ENCODE results near the gene MYO18A. TPM values are rescaled to one million over a fixed set of nuclear protein-coding genes. Genes with fewer than 3 reads are reported as not detected.

MYO18A gene
- total and polyA plus RNA-seq, 2 of the 4 experiments (the other 2 are of a cell fraction): 22.4 to 39.1 TPM

DNA sequence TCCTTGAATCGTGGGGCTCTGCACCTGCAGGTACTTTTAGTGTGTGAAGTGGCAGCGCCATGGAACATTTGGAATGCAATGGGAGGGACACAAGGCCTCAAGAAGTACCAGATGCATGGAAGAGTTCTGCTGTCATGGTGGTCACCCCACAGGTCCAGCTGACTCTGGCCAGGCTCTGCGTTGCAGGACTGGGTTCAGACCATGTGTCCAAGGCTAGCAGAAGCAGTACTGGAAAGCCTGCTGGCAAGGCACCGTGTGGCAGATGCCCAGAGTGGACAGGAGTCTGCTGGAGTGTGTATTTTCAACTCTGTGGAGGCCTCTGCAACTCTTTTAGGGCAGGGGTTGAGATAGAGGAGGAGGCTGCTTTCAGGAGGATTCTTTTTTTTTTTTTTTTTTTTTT, 135.2 kb downstream of the MYO18A start:
- WGBS, 2 experiments (ENCODE audit: extremely low coverage in 2 of 2, insufficient read length in 1 of 2): 69% methylated on average over 2 of the region's 4 CpGs; no CpG with 5 or more reads in 1 of the 2 experiments
- H4K8ac ChIP-seq (ENCODE audit: low read depth in 2 of 2, low read length in 2 of 2): no peak overlapping the region

More for the DNA sequence above, 135.2 kb downstream of the MYO18A start:
- dilution Hi-C loops (cut with HindIII; ENCODE audit: low sequenced_read_pairs, unreplicated experiment) (no loop called here), intact Hi-C loops (cut with micrococcal nuclease) (loop anchor here (10.0 kb wide), 1 partner anchor 80 kb away; no protein-coding TSS in a partner anchor), in situ Hi-C loops (cut with MboI; ENCODE audit: low sequenced_read_pairs) (loop anchor here (10.0 kb wide), 1 partner anchor 60 kb away; no protein-coding TSS in a partner anchor)
- Histone ChIP-seq H4K5ac (ENCODE audit: low read depth, low read length) (no peak overlapping the region), H3K14ac (replicated peaks; ENCODE audit: low read depth, low read length) (no peak overlapping the region), H2BK20ac (ENCODE audit: low read depth, low read length) (no peak overlapping the region), H3K4me2 (ENCODE audit: low read depth, low read length) (no peak overlapping the region), H3K4me3 (ENCODE audit: insufficient read depth, low read depth, low read length) (no peak overlapping the region), H2AK9ac (replicated peaks; ENCODE audit: low read depth, low read length, poor library complexity) (no peak overlapping the region), H2BK5ac (ENCODE audit: low read depth, low read length, poor library complexity, severe bottlenecking) (no peak overlapping the region), H2BK120ac (ENCODE audit: low read depth, low read length) (no peak overlapping the region), H3K56ac (ENCODE audit: extremely low read depth, insufficient read depth, low read length) (no peak overlapping the region), H2AFZ (replicated peaks; ENCODE audit: low read length, poor library complexity) (no peak overlapping the region), H3K4ac (ENCODE audit: low read depth, low read length) (no peak overlapping the region), H3K9me3 (ENCODE audit: control insufficient read depth, insufficient read depth, low read length) (no peaks in the 10 kb centered on the region; the same call in 1 of the 2 replicates), H3K79me1 (ENCODE audit: low read depth in 1 of 2, low read length in 2 of 2) (no peaks in the 10 kb centered on the region), H3K27ac (ENCODE audit: insufficient read depth, low read length) (no peak overlapping the region), H3K9me1 (ENCODE audit: insufficient read depth, low read length) (peaks cover 2% of the 10 kb centered on the region; the same call in 1 of the 2 replicates), H4K20me1 (ENCODE audit: insufficient read depth, low read length) (no peaks in the 10 kb centered on the region), H3K9ac (ENCODE audit: low read depth, low read length) (no peak overlapping the region), H3K23ac (ENCODE audit: low read depth, low read length) (no peak overlapping the region), H3K27me3 (ENCODE audit: control insufficient read depth, insufficient read depth, low read length) (peaks cover 52% of the 10 kb centered on the region), H3K18ac (ENCODE audit: low read depth, low read length) (no peak overlapping the region), H3K36me3 (ENCODE audit: control insufficient read depth, insufficient read depth, low read length) (no peaks in the 10 kb centered on the region), H3K4me1 (ENCODE audit: control insufficient read depth, insufficient read depth, low read length) (no peaks in the 10 kb centered on the region), H4K91ac (ENCODE audit: insufficient read depth, low read depth, low read length) (no peak overlapping the region), H2BK15ac (ENCODE audit: low read depth, low read length) (no peak overlapping the region), H2AK5ac (ENCODE audit: low read depth, low read length) (no peak overlapping the region)
- DNase-seq: no peak
- no TSS peak for BruUV-seq (replicated peaks)
- CTCF ChIA-PET: no interaction called here
- TF ChIP-seq RCOR1 (IDR thresholded peaks at IDR 0.05; ENCODE audit: insufficient replicate concordance, low read length): no peak
- no peak for TF ChIP-seq MAZ (IDR thresholded peaks at IDR 0.05; ENCODE audit: borderline replicate concordance, low read depth, low read length)
- no peak for TF ChIP-seq POLR2A (IDR thresholded peaks at IDR 0.05; ENCODE audit: low read depth, low read length)
- POLR2A ChIA-PET (ENCODE audit: unreplicated experiment): no interaction called here
- no peak for ATAC-seq (ENCODE audit: low read depth)

Measured in IMR-90 (cell line).